A549 (cell line): ENCODE data around the gene FNIP2. TPM values are rescaled to one million over a fixed set of nuclear protein-coding genes. Genes with fewer than 3 reads are reported as not detected.

Source experiments
- ATAC-seq, 2 experiments: fragments of 200-7000 bp in 1 of 2; fragments of >200 bp in 1 of 2; cut with Nextera tagmentation in 1 of 2; cut with Tn5 transposase in 1 of 2; 3 replicates each; pipeline versions ENCODE4 v1.8.0 to v1.9.1; 2018 to 2020; ENCODE audit warnings: mild to moderate bottlenecking in 1 of 2, moderate library complexity in 1 of 2
- CTCF ChIA-PET: fragments of 300-600 bp; sonication (Branson Sonifier 250); formaldehyde crosslinking; extraction: SDS; loops from one replicate; lab custom pipeline; 2021; ENCODE audit warnings: antibody characterized with exemption, inconsistent platforms; lab: Yijun Ruan, JAX
- POLR2A ChIA-PET: fragments of 350-600 bp; formaldehyde crosslinking; extraction: SDS; loops from one replicate; lab custom pipeline; 2021; ENCODE audit warnings: antibody characterized with exemption, inconsistent platforms; lab: Yijun Ruan, JAX
- DNase-seq, 2 experiments: peaks; one replicate each; pipeline versions ENCODE4 v3.0.0 to v3.0.0-alpha.2; 2011 to 2016; ENCODE audit warnings: low read depth in 1 of 2, low spot score in 1 of 2
- FAIRE-seq: peaks from 2 replicates; lab custom pipeline; 2011; peaks lifted over from hg19 to GRCh38; lab: Jason Lieb, UNC
- H3K27ac ChIP-seq, 2 experiments: fragments of >200 bp; sonication (Bioruptor Twin); formaldehyde crosslinking; 3 replicates each; pipeline ENCODE4 v1.5.1; 2016 to 2017
- H3K4me1 ChIP-seq: fragments of >200 bp; sonication (Bioruptor Twin); formaldehyde crosslinking; 3 replicates; pipeline ENCODE4 v1.6.1; 2016
- H3K4me2 ChIP-seq: fragments of >200 bp; sonication (Bioruptor Twin); formaldehyde crosslinking; 3 replicates; pipeline ENCODE4 v1.6.1; 2016
- H3K4me3 ChIP-seq: fragments of >200 bp; sonication (Bioruptor Twin); formaldehyde crosslinking; 3 replicates; pipeline ENCODE4 v1.5.1; 2016
- H3K9me3 ChIP-seq: fragments of >200 bp; sonication (Bioruptor Twin); formaldehyde crosslinking; 3 replicates; pipeline ENCODE4 v1.6.1; 2016
- BCL3 ChIP-seq: fragments of >200 bp; sonication (Bioruptor Twin); formaldehyde crosslinking; IDR thresholded peaks from 3 replicates; pipeline ENCODE4 v1.6.1; 2016
- BHLHE40 ChIP-seq: IDR thresholded peaks from 2 replicates; pipeline ENCODE4 v1.6.1; 2012; ENCODE audit warnings: low read depth, low read length, inconsistent platforms
- CBX2 ChIP-seq: fragments of 200-600 bp; sonication (generic); IDR thresholded peaks from 2 replicates; pipeline ENCODE4 v1.6.1; 2016; ENCODE audit warnings: low read depth, mild to moderate bottlenecking, borderline replicate concordance
- EP300 ChIP-seq, 2 experiments: fragments of >200 bp; sonication (Bioruptor Twin); formaldehyde crosslinking; IDR thresholded peaks; 2 replicates in 1 of 2; 3 replicates in 1 of 2; pipeline ENCODE4 v1.6.1; 2016 to 2017
- ESRRA ChIP-seq: fragments of 150-350 bp; IDR thresholded peaks from 2 replicates; pipeline ENCODE4 v1.6.1; 2014; ENCODE audit warnings: mild to moderate bottlenecking, low read length, borderline replicate concordance
- FOXS1 ChIP-seq: fragments of 250-450 bp; sonication (Bioruptor Pico); IDR thresholded peaks from 2 replicates; pipeline ENCODE4 v1.5.0; 2020; ENCODE audit warnings: mild to moderate bottlenecking, moderate library complexity
- GATA3 ChIP-seq: IDR thresholded peaks from 2 replicates; pipeline ENCODE4 v1.6.1; 2012; ENCODE audit warnings: borderline replicate concordance
- HES2 ChIP-seq: fragments of >200 bp; sonication (Bioruptor Twin); formaldehyde crosslinking; IDR thresholded peaks from 2 replicates; pipeline ENCODE4 v1.6.1; 2016
- HOXA7 ChIP-seq: fragments of 250-450 bp; sonication (Bioruptor Pico); IDR thresholded peaks from 2 replicates; pipeline ENCODE4 v1.5.0; 2020; ENCODE audit warnings: mild to moderate bottlenecking, moderate library complexity
- JUN ChIP-seq, 2 experiments: fragments of >200 bp; sonication (Bioruptor Twin); formaldehyde crosslinking; IDR thresholded peaks; 2 replicates in 1 of 2; 3 replicates in 1 of 2; pipeline ENCODE4 v1.6.1; 2016 to 2017
- KDM1A ChIP-seq: fragments of 200-600 bp; sonication (generic); IDR thresholded peaks from 2 replicates; pipeline ENCODE4 v1.6.1; 2016; ENCODE audit warnings: low read depth, mild to moderate bottlenecking
- MAX ChIP-seq: IDR thresholded peaks from 2 replicates; pipeline ENCODE4 v1.6.1; 2012
- MAZ ChIP-seq: fragments of 150-350 bp; IDR thresholded peaks from 2 replicates; pipeline ENCODE4 v1.6.1; 2014; ENCODE audit warnings: antibody characterized with exemption, low read depth, low read length, borderline replicate concordance
- MYC ChIP-seq: IDR thresholded peaks from 2 replicates; pipeline ENCODE4 v1.6.1; 2012; ENCODE audit warnings: mild to moderate bottlenecking, inconsistent platforms, low read length, improper control_type of control experiment, borderline replicate concordance
- PHF8 ChIP-seq: fragments of 200-600 bp; sonication (generic); IDR thresholded peaks from 2 replicates; pipeline ENCODE4 v1.6.1; 2016; ENCODE audit warnings: low read depth, mild to moderate bottlenecking, antibody characterized with exemption, moderate library complexity, borderline replicate concordance
- RAD21 ChIP-seq, 2 experiments: fragments of >200 bp in 1 of 2; sonication (Bioruptor Twin) in 1 of 2; formaldehyde crosslinking in 1 of 2; IDR thresholded peaks in 1 of 2; conservative IDR thresholded peaks in 1 of 2; 2 replicates in 1 of 2; 3 replicates in 1 of 2; pipeline ENCODE4 v1.6.1; 2012 to 2018; ENCODE audit warnings: inconsistent platforms in 1 of 2
- RARB ChIP-seq: fragments of 250-450 bp; sonication (Bioruptor Pico); IDR thresholded peaks from 2 replicates; pipeline ENCODE4 v1.8.0; 2021; ENCODE audit warnings: mild to moderate bottlenecking, moderate library complexity
- RCOR1 ChIP-seq: fragments of 150-350 bp; IDR thresholded peaks from 2 replicates; pipeline ENCODE4 v1.6.1; 2014; ENCODE audit warnings: antibody characterized with exemption, low read length, low read depth
- TP53 ChIP-seq: fragments of 250-450 bp; sonication (Bioruptor Pico); IDR thresholded peaks from 2 replicates; pipeline ENCODE4 v1.5.0; 2021; ENCODE audit warnings: mild to moderate bottlenecking, moderate library complexity
- ZFP36 ChIP-seq: fragments of 450-650 bp; IDR thresholded peaks from 2 replicates; pipeline ENCODE4 v1.6.1; 2014; ENCODE audit warnings: borderline replicate concordance; ENCODE audit not compliant: partially characterized antibody
- ZSCAN20 ChIP-seq: fragments of 250-450 bp; sonication (Bioruptor Pico); IDR thresholded peaks from 2 replicates; pipeline ENCODE4 v1.8.0; 2022; ENCODE audit warnings: mild to moderate bottlenecking, moderate library complexity
- WGBS: methylation state at CpG from one replicate; pipeline ENCODE4 v1.1.6; 2017; ENCODE audit errors: missing lambda C conversion rate; 5-methylcytosine and 5-hydroxymethylcytosine counted together
- polyA plus RNA-seq, 4 experiments: library from polyadenylated mRNA; depleted of rRNA in 3 of 4; stranded (reverse); fragments of >200 nt; fragmentation: RNase III in 1 of 4; extraction: RNeasy Plus Mini Kit Qiagen cat#74134 plus additional on column Dnase treatment in 1 of 4; gene quantifications; 2 replicates in 3 of 4; 3 replicates in 1 of 4; pipeline ENCODE4 v1.2.3, GENCODE V29; 2011 to 2017

FNIP2 gene
- polyA plus RNA-seq, 2 of the 4 experiments (the other 2 are of a cell fraction): 2.0 to 2.5 TPM

GRCh38 chr4:158801677-158802076, 32.9 kb downstream of the FNIP2 start:
- POLR2A ChIA-PET: no interaction called here
- H3K27ac ChIP-seq: no peak overlapping the region
- TF ChIP-seq ZFP36: no peak
- TF ChIP-seq CBX2: no peak
- TF ChIP-seq BHLHE40: no peak
- no peak for TF ChIP-seq EP300 (IDR thresholded peaks at IDR 0.05)
- no peak for TF ChIP-seq MAZ
- H3K4me3 ChIP-seq: no peak overlapping the region
- H3K4me1 ChIP-seq: peaks cover 13% of the 10 kb centered on the region; the same call in 2 of the 3 replicates
- no peak for FAIRE-seq
- ATAC-seq: no peak
- WGBS: 96% methylated on average over 3 of the region's 3 CpGs
- CTCF ChIA-PET: no interaction called here
- no peak overlapping the region for H3K4me2 ChIP-seq
- no peaks in the 10 kb centered on the region for H3K9me3 ChIP-seq
- no peak for DNase-seq

- Histone ChIP-seq H3K4me1 (peaks cover 13% of the 10 kb centered on the region; the same call in 2 of the 3 replicates), H3K4me3 (no peak overlapping the region), H3K9me3 (no peaks in the 10 kb centered on the region)
- 88% methylated on average over 1 of the region's 1 CpG for WGBS
- DNase-seq (no peak), FAIRE-seq (no peak)
- ChIA-PET CTCF (interaction anchor here (0.7 kb wide), 1 partner anchor 13 kb away, joined by 3 read pairs; no protein-coding TSS in a partner anchor), POLR2A (no interaction called here)
- TF ChIP-seq FOXS1 (CRISPR knock-in tag) (no peak), ZSCAN20 (CRISPR knock-in tag) (no peak), GATA3 (no peak), BCL3 (no peak), JUN (IDR thresholded peaks at IDR 0.05) (no peak), RAD21 (conservative IDR thresholded peaks at IDR 0.05 in 1 of 2, IDR thresholded peaks at IDR 0.05 in 1 of 2) (no peak), ESRRA (no peak), RARB (no peak), TP53 (CRISPR knock-in tag) (no peak)
- TF ChIP-seq, all 56 proteins: peak for 0
- Histone ChIP-seq H3K4me2 (no peak overlapping the region), H3K27ac (no peak overlapping the region)
- ATAC-seq: no peak
Observed at GRCh38 chr4:158802914-158803313, 34.1 kb downstream of the FNIP2 start.

GRCh38 chr4:158805635-158806471, 37.0 kb downstream of the FNIP2 start:
- H3K9me3 ChIP-seq: no peaks in the 10 kb centered on the region
- H3K4me1 ChIP-seq: peaks cover 13% of the 10 kb centered on the region
- DNase-seq: no peak
- FAIRE-seq: no peak
- H3K27ac ChIP-seq: no peak overlapping the region
- 94% methylated on average over 10 of the region's 10 CpGs for WGBS
- CTCF ChIA-PET: interaction anchor here (1.6 kb wide), 1 partner anchor 51 kb away, joined by 4 read pairs; no protein-coding TSS in a partner anchor
- POLR2A ChIA-PET: no interaction called here
- no peak for ATAC-seq
- H3K4me2 ChIP-seq: no peak overlapping the region
- TF ChIP-seq HOXA7 (CRISPR knock-in tag) (no peak), BHLHE40 (no peak), TP53 (CRISPR knock-in tag) (no peak), MAZ (no peak), MAX (no peak), RCOR1 (no peak), MYC (no peak), ESRRA (no peak), KDM1A (no peak), RAD21 (conservative IDR thresholded peaks at IDR 0.05 in 1 of 2, IDR thresholded peaks at IDR 0.05 in 1 of 2) (no peak), PHF8 (no peak), HES2 (no peak)
- no peak overlapping the region for H3K4me3 ChIP-seq
